DMS53 treated with DMSO at 0.1 percent for 48 hours (cell line): Measurements from ENCODE around the gene ELP5.

Experiments
- DNase-seq: peaks from one replicate; lab custom pipeline; 2025; ENCODE audit not compliant: unreplicated experiment; lab: John Stamatoyannopoulos, UW

The ELP5 gene

DNA sequence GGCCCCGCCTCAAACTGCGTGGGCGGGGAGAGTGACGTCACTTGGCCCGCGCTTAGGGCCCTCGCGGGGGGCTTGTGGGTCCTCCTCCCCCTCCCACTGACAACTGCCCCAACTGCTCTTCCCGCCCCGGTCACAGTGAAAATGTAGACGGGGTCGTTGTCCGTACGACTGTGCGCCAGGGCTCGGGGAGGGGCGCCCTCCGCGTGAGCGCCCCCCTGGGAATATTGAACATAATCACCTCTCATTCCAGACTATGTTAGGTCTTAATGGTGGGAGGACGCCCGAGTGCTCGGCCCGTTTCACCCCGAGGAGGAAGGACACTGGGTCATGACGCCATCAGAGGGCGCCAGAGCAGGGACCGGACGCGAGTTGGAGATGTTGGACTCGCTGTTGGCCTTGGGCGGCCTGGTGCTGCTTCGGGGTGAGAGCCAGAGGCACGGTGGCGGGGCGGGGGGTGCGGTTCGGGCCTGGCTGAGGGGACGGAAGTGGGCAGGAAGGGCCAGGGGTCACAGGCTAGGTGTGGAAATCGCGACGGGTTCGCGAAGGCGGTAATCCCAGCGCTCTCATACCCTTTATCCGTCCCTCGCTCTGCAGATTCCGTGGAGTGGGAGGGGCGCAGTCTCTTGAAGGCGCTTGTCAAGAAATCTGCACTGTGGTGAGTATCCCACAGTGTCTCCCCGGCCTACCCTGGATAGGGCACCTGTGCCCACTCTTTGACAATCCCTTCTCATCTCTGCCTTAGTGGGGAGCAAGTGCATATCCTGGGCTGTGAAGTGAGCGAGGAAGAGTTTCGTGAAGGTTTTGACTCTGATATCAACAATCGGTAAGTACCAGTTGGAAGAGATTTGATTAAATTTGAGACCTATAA lies at the start of gene ELP5:
Gene ELP5 (plus strand): TSS at position 40 of the 868 bp plus-strand sequence. CDS start 336 bp downstream, at position 376.
- DNase-seq: peak; percentile 87

GRCh38 chr17:7203391-7203790 lies 48.6 kb upstream of the ELP5 start:
- no peak for DNase-seq

DNA sequence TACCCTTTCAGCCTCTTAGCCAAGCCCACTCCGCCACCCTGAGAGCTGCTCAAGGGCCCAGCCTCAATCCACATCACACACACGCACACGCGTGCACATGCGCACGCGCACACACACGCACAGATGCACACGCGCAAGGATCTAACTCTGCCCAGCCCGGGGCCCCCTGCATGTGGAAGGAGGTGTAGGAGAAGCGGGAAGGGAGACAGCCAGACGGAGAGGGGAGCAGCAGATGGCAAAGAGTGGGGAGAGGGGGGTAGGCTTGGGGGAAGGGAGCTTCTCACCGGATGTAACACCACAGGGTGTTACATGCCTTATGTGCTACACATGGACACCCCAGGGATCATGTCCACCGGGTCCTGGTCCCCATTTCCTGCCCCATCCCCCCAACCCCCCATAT lies 47.7 kb upstream of the ELP5 start:
- DNase-seq: no peak

- DNase-seq: peak; percentile 88
Observed at GRCh38 chr17:7204828-7205461, 47.1 kb upstream of the ELP5 start.

GRCh38 chr17:7205561-7205960 lies 46.5 kb upstream of the ELP5 start:
- DNase-seq: no peak

GRCh38 chr17:7207120-7208001 lies 44.7 kb upstream of the ELP5 start:
- no peak for DNase-seq

DNA sequence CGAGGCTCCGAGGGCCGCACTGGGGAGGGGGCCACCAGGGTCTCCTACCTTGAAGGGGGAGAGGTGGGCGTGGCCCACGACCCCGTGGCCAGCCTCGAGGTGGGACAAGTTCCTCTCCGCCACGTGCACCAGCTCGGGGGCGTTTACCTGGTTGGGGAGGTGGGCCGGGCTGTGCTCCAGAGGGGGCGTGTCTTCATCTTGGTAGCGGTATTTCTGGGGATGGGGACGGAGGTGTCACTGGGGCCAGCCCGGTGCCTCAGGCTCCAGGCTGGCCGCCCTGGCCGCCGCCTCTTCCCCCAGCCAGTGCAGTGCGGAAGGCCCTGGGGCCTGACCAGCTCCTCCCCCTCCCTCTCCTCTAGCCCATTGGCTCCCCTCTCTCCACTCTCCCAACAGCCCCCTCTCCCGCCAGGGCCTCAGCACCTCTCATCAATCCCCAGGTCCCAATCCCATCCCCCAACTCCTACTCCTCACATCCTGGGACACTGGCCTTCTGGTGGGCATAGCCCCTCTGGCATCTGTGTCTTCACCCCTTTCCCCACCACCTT lies 43.9 kb upstream of the ELP5 start:
- DNase-seq: no peak

GRCh38 chr17:7208754-7209460 lies 43.1 kb upstream of the ELP5 start:
- DNase-seq: no peak

- DNase-seq: no peak
Observed at GRCh38 chr17:7211491-7212273, 40.3 kb upstream of the ELP5 start.

DNA sequence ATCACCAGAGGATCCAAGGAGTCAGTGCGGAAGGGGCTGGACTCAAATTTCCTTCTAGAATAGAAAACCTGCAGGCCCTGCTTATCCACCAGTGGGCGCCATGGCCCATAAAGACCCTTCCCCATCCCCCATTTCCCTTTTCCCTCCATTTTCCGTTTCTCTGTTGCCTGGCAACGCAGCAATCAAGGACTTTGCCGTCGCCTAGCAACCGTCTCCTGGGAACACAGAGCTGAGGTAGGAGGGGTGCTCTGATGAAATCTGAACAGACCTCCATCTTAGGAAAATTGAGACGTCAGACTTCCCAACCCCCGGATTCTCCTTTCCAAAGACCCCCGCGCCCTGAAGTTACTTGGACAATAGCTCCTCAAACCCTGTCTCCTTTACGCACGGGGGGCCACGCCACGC lies 38.1 kb upstream of the ELP5 start:
- peak; percentile 92 for DNase-seq

DNA sequence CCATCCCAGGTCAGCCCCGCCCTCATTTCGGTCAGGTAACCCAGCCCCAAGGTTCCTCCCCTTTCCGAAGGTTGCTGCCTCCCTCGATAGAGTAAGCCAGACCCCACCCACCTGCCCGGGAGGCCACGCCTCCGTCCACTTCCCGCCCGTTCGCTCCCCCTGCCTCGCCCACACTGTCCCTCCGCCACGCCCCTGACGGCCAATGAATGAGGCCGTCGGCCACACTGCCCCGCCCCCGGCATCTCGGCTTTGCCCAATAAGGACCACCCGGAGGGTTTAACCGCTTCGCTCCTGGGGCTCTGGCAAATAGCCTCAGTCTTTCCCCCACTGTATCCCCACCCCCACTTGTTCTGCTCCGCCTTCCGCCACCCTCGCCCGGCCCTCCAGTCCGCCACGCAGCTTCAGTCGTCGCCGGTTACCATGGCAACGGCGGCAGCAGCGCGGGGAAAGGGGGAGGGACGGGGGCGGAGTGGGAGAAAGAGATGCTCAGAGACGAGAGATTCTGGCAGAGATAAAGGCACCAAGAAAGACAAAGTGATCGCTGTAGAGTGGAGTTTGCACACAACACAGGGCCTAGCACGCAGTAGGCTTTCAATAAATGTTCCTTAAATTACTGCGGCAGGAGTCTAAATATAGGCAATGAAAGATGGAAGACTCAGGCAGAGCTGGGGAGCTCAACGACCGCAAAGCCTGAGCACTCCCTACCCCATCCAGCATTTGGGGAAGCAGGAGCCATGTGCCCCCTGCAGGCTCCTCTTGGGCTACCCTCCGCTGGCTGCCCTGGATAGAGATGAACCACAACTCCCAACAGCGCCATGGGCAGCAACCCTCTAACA lies 37.5 kb upstream of the ELP5 start:
- DNase-seq: peak; percentile 97

GRCh38 chr17:7215136-7215638 lies 36.8 kb upstream of the ELP5 start:
- DNase-seq: no peak

DNA sequence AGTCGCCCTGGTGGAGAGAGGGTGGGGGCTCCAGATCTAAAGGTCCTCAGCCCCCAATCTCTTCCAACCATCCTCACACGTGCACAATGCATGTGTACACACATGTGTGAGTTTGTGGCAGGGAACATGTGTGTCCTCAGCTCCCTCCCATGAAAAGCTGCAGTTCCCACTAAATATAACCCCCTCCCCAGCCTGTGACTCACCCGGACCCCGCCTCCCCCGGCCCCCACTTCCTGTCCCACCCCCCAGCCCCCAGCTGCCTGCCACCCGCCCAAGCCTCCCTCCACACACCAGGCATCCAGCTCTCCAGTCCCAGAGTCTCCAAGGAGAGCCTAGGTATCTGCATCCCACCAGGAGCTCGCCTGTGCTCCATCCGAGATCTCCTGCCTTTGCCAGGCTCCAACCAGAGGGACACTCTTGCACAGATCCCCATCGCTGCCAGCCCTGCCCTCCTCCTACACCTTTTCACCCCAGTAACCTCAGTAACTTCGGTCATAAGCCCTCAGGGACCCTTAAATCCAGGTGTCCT lies 36.3 kb upstream of the ELP5 start:
- DNase-seq: no peak

DNA sequence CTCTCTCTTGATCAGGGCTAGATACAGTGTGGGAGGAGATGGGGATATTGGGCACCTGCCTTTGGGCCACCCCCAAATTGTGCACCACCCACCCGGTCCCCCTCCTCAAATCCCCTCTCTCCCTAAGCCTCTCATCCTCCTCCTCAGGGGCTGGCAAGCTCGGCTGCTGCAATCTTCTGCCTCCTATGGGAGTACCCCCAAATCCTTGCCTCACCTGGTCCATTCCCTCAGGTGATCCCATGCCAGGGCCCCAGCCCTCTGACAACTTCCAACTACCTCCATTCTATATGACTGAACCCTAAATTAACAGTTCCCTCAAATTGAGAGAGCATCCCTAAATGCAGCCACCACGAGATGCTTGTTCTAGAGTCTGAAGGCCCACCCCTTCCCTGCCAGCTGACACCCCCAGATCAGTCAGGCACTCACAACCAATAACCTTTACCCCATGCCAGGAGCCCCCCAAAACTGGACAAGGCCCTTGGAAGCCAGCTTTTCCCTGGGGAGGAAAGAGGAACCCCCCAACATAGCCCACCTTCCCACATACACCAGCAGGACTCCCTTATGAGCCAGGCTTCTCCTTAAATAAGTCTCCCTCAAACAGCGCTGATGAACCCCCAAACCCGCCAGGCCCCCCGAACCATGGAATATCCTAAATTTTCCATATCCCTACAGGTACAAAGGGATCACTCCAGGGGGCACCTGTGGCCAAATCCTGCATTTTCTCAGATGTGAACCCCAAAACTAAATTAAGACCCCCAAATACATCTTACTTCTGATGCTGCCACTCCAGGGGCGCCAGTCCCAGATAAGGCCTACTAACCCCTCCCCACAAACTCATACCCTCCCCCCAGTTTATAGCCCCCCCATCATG lies 35.5 kb upstream of the ELP5 start:
- DNase-seq: no peak

- DNase-seq: no peak
Observed at GRCh38 chr17:7217113-7217987, 34.7 kb upstream of the ELP5 start.

DNA sequence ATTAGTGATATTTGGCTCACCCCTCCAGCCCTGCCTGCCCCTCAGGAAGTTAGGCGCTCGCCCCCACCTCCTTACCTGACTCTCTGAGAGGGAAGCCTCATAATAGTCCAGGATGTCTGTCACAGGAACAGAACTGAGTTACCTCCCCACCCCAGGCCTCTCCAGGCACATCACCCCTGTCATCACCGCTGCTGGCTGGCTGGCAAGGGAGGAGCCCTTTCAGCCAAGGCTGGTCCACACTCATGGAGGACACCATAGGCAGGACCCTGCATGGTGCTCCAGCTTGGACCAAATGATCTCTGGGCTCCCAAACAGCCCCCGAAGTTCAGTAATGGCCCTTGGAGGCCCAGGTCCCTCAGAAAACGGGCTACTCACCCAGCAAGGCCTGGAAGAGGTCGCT lies 33.8 kb upstream of the ELP5 start:
- DNase-seq: no peak

GRCh38 chr17:7218758-7219157 lies 33.3 kb upstream of the ELP5 start:
- DNase-seq: no peak
